ENCODE data around the gene MCHR1.
A peak's percentile ranks its signal among the peaks of the same experiment; 100 is the strongest.
"Not testable (repeated sequence)": the region's sequence is repeated elsewhere in the genome, so short reads cannot be mapped to it uniquely, and the experiment has no call there.

MCHR1 gene
- 0 to 0.09 (median 0) reads per million in 4 experiments for total RNA-seq

- no peak for DNase-seq
Observed at GRCh38 chr22:40679249-40679963, at the start of gene MCHR1. TSS of gene MCHR1 (plus strand) at chr22:40679484. CDS start at chr22:40679653, 169 bp downstream.

GRCh38 chr22:40631925-40632324, 47.4 kb upstream of the MCHR1 start:
- DNase-seq = no peak

GRCh38 chr22:40633036-40633435, 46.2 kb upstream of the MCHR1 start:
- no peak for DNase-seq

DNA sequence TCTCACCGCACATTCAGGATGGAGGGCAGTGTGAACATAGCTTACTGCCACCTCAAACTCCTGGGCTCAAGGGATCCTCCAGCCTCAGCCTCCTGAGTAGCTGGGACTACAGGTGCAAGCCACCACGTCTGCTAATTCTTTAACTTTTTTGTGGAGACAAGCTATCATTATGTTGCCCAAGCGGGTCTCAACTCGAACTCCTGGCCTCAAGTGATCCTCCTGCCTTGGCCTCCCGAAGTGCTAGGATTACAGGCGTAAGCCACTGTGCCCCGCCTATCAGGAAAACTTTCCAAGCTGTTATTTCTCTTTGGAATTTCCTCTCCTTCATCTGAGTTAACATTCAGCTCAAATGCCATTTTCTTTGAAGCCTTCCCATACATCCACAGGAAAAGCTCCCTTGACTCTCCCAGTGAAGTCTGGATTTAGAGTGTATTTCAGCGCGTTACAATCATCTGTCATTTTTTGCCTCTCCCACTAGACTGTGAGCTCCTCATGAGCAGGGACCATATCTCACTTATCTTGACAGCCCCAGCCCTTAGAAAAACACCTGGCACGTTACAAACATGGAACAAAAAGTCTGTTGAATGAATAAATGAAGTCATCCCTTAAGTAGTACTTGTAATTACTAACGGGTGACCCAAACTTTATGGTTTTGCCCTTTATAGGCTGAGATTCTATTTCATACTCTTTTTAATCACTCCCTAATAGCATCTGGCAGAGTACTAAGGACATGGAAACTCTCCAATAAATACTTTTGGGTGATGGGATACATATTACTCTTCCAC, 45.0 kb upstream of the MCHR1 start:
- no peak for DNase-seq

- DNase-seq = no peak
Observed at GRCh38 chr22:40635043-40635939, 44.0 kb upstream of the MCHR1 start.

DNA sequence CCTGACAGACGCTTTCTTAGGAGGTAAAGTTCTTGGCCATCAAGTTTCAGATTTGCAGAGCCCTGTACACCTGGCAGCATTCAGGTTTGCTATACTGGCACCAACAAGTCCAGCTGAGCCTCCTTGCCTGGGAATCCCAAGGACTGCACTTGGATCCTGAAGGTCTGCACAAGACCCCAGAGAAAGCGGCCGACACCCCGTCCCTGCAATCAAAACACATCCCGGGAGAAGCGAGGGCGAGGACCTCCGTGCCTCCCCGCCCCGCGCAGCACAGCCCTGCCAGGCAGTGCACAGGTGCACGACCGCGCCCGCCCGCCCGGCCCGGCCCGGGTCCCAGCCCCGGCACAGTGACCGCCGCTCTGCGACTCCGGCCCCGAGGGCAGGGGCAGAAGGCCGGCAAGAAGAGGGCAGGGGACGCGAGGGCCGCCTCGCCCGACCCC, 43.3 kb upstream of the MCHR1 start:
- DNase-seq = no peak

DNA sequence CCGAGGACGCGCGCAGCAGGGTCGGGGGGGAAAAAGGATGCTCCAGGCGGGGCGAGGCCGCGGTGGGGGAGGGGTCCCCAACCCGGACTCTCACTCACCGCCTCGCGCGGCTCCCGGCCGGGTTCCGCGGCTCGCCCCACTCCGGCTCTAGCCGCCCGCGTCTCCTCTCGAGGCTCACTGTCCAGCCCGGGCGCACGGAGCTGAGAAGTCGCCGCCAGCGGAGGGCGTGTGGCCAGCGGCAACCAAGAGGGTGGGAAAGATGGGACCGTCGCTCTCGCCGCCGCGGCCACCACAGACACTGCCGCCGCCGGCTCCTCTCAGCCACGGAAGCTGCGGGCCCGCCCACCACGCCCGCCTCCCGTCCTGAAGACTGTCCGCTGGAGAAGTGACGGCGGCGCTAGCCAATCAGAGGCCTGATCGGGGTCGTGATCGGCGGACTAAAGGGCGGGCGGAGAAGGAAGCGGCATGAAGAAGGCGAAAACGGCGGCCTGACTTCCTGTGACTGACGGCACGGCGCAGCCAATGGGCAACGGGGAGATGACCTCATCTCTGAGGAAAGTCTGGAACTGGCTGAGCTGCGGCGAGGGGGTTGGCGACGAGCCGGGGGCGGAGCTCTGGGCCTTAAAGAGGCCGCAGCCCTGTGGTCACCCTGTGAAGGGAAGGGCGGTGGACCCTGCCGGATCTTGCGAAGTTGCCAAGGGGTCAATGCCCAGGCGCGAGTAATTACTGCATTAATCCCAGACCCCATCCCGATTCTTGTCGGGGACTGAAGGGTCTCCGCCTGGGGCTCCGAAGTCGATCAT, 42.7 kb upstream of the MCHR1 start, which contains the start of gene MRTFA:
MRTFA (minus strand) TSS at position 340 of the 803 bp plus-strand sequence.
- peak; percentile 98 for DNase-seq

- DNase-seq = peak; percentile 38
Observed at GRCh38 chr22:40637183-40638150, 41.8 kb upstream of the MCHR1 start.

- no peak for DNase-seq
Observed at GRCh38 chr22:40638261-40638660, 41.0 kb upstream of the MCHR1 start.

GRCh38 chr22:40641269-40641668, 38.0 kb upstream of the MCHR1 start:
- no peak for DNase-seq

GRCh38 chr22:40642316-40642715, 37.0 kb upstream of the MCHR1 start:
- no peak for DNase-seq

DNA sequence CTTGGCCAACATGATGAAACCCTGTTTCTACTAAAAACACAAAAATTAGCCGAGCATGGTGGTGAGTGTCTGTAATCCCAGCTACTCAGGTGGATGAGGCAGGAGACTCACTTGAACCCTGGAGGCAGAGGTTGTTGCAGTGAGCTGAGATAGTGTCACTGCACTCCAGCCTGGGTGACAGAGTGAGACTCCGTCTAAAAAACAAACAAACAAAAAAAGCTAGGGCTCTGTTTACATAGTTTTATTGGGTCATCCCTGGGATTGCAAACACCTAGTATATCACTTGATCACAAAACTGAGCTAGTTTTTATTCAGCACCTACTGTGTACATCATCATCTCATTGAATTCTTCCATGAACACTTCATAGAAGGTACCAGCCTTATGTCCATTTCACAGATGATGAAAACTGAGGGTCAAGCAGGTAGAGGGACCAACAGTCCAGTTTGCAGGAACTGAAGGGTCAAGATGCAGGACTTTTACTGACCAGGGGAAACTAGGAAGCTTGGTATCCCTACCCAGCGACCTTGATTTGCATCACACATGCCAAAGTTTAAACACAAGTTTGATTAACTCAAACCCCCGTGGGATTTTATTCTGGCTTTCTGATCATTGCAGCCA, 33.6 kb upstream of the MCHR1 start:
- no peak for DNase-seq

- no peak for DNase-seq
Observed at GRCh38 chr22:40648386-40648785, 30.9 kb upstream of the MCHR1 start.

DNA sequence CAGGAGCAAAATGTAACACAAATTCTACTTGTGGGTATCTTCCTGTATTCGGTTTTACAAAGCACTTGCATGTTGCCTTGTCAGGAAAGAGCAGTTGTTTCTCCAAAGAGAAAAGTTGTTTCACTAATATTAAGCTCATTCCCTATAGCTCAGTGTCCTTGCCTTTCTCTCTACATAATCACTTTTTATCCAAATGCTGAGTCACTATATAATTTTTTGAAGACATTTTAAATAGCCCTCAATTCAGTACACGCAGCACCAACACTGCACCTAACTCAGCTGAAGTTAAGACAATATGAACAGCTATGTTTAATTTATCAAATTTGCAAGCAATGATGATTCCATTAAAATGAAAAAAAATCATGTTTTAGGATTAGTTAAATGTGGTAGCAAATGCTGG, 28.2 kb upstream of the MCHR1 start:
- DNase-seq = no peak

- peak; percentile 24 for DNase-seq
Observed at GRCh38 chr22:40651563-40652501, 27.5 kb upstream of the MCHR1 start.

DNA sequence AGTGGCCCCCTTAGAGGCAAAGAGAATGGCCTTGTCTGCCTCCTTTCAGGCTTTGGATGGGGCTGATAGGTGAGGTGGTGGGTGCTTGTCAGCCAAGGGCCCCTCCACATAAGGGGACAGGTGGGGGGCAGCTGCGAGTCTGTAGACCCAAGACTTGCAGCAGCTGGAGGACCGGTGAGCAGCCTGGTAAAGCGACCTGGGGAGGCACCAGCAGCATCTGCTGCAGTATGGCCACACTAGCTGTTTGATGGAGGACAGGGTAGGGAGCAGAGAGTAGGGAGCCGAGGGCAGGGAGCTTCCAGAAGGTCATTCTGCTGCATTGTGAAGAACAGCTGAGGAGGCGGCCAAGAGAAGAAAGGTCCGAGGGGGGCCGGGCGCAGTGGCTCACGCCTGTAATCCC, 25.9 kb upstream of the MCHR1 start:
- DNase-seq = no peak

DNA sequence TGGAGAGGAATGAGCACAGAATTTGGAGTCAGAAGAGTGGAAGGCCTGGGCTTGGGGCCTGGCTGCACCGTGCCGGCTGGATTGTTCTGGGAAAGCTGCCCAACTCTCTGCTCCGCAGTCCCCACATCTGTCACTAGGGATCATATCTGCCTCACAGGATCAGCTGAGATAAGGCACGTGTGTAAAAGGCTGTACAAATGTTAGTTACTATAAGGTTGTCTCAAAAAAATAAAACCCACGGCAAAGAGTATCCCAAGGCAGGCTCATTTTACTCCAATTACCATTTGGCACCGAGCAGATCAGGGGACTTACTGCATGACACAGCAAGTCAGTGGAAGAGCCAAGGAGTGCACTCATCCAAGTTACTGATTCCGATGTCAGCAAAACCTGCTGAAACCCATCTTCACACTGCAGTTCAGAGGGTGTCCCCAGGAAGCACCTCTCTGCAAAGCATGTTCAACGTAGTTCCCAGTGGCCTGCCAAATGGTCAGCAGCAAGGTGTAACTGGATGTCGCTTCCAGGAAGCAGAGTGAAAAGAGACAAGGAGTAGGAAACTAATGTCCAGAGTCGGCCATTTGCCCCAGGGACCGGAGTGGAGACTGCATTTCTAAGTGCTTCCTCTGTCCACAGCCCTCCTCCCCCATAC, 24.6 kb upstream of the MCHR1 start:
- DNase-seq = no peak

GRCh38 chr22:40655941-40656340, 23.3 kb upstream of the MCHR1 start:
- DNase-seq = not testable (repeated sequence)

DNA sequence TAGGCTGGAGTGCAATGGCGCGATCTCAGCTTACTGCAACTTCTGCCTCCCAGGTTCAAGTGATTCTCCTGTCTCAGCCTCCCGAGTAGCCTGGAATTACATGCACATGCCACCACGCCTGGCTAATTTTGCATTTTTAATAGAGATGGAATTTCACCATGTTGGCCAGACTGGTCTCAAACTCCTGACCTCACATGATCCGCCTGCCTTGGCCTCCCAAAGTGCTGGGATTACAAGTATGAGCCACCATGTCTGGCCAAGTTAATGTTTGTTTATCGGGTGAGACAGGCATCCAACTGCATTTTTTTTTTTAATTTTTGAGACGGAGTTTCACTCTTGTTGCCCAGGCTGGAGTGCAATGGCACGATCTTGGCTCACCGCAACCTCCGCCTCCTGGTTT, 22.6 kb upstream of the MCHR1 start:
- not testable (repeated sequence) for DNase-seq

All from effector CD8-positive, alpha-beta T cell (primary cell).